HTERT RPE-1 (cell line): ENCODE data around the gene ZNRD2.

ENCODE experiments used
- in situ Hi-C: fragments of 300-500 bp; cut with MboI; formaldehyde crosslinking; loops from 4 replicates; pipeline ENCODE4 v1.14.3; 2020; ENCODE audit warnings: low sequenced_read_pairs

The ZNRD2 gene

GRCh38 chr11:65571940-65572339, 1.7 kb downstream of the ZNRD2 start:
- in situ Hi-C loops = no loop called here

GRCh38 chr11:65572356-65573051, 2.2 kb downstream of the ZNRD2 start, which contains the start of gene FAM89B:
TSS of gene FAM89B (plus strand) at chr11:65572538. CDS start at chr11:65572670, 132 bp downstream.
- in situ Hi-C loops = no loop called here

- in situ Hi-C loops = no loop called here
Observed at GRCh38 chr11:65573391-65574079, 3.3 kb downstream of the ZNRD2 start.

GRCh38 chr11:65574109-65574810, 4.0 kb downstream of the ZNRD2 start:
- in situ Hi-C loops = no loop called here

GRCh38 chr11:65574811-65575567, 4.7 kb downstream of the ZNRD2 start:
- in situ Hi-C loops = no loop called here

- in situ Hi-C loops = no loop called here
Observed at GRCh38 chr11:65575568-65576231, 5.4 kb downstream of the ZNRD2 start, which contains the start of gene EHBP1L1. TSS of gene EHBP1L1 (plus strand) at chr11:65576053. CDS start at chr11:65576303, 250 bp downstream.

GRCh38 chr11:65576232-65576866, 6.1 kb downstream of the ZNRD2 start:
- in situ Hi-C loops = no loop called here

- in situ Hi-C loops = no loop called here
Observed at GRCh38 chr11:65576867-65577755, 6.8 kb downstream of the ZNRD2 start.

- in situ Hi-C loops = no loop called here
Observed at GRCh38 chr11:65577756-65578109, 7.5 kb downstream of the ZNRD2 start.

- in situ Hi-C loops = no loop called here
Observed at GRCh38 chr11:65578134-65578533, 7.9 kb downstream of the ZNRD2 start.

GRCh38 chr11:65578667-65579066, 8.4 kb downstream of the ZNRD2 start:
- in situ Hi-C loops = no loop called here

GRCh38 chr11:65579291-65579690, 9.0 kb downstream of the ZNRD2 start:
- in situ Hi-C loops = no loop called here

- in situ Hi-C loops = no loop called here
Observed at GRCh38 chr11:65580031-65580692, 9.9 kb downstream of the ZNRD2 start.

GRCh38 chr11:65580756-65581155, 10.5 kb downstream of the ZNRD2 start:
- in situ Hi-C loops = no loop called here

- in situ Hi-C loops = no loop called here
Observed at GRCh38 chr11:65581928-65582327, 11.7 kb downstream of the ZNRD2 start.

GRCh38 chr11:65583589-65583988, 13.3 kb downstream of the ZNRD2 start:
- in situ Hi-C loops = no loop called here

- in situ Hi-C loops = no loop called here
Observed at GRCh38 chr11:65584106-65584505, 13.8 kb downstream of the ZNRD2 start.

GRCh38 chr11:65584723-65585171, 14.5 kb downstream of the ZNRD2 start:
- in situ Hi-C loops = no loop called here
